K562 (cell line): ENCODE data around the gene PLEKHO1. TPM values are rescaled to one million over a fixed set of nuclear protein-coding genes. Genes with fewer than 3 reads are reported as not detected.
A peak's percentile ranks its signal among the peaks of the same experiment; 100 is the strongest.

ENCODE experiments used
- ATAC-seq: fragments of 200-7000 bp; cut with Tn5 transposase; 3 replicates; pipeline ENCODE4 v1.9.1; 2020; ENCODE audit warnings: moderate library complexity
- BruUV-seq: library from RNA; stranded (reverse); fragments of 400-500 nt; replicated peaks from 2 replicates; lab custom pipeline; 2021; lab: Mats Ljungman, UMichigan
- CTCF ChIA-PET: fragments of 300-600 bp; formaldehyde crosslinking; extraction: SDS; loops from one replicate; lab custom pipeline; 2021; ENCODE audit warnings: low intra/inter-chr PET ratio; lab: Yijun Ruan, JAX
- POLR2A ChIA-PET: fragments of 300-600, 350-650 bp; sonication (Branson Sonifier 250); formaldehyde crosslinking; extraction: SDS; loops from one replicate; lab custom pipeline; 2021; ENCODE audit warnings: antibody characterized with exemption, inconsistent platforms; lab: Yijun Ruan, JAX
- DNase-seq, 4 experiments: peaks; one replicate each; pipeline versions ENCODE4 v3.0.0 to v3.0.0-alpha.2; 2011 to 2018; ENCODE audit warnings: low spot score in 3 of 4, mixed read lengths in 3 of 4; ENCODE audit errors: extremely low read depth in 1 of 4
- FAIRE-seq: peaks from 2 replicates; lab custom pipeline; 2011; peaks lifted over from hg19 to GRCh38; lab: Jason Lieb, UNC
- H2AFZ ChIP-seq: 2 replicates; pipeline ENCODE4 v1.6.0; 2011; ENCODE audit warnings: low read depth, low read length, control low read depth, inconsistent platforms
- H3K27ac ChIP-seq: fragments of 200-600 bp; 3 replicates; pipeline ENCODE4 v1.8.0; 2011; ENCODE audit warnings: low read depth, mild to moderate bottlenecking, control low read depth, inconsistent platforms, low read length, moderate library complexity, mixed read lengths; ENCODE audit errors: extremely low read depth
- H3K27me3 ChIP-seq, 2 experiments: fragments of 300-600 bp in 1 of 2; 2 replicates in 1 of 2; 3 replicates in 1 of 2; pipeline versions ENCODE4 v1.6.0 to v1.8.0; 2011; ENCODE audit warnings: inconsistent platforms in 2 of 2, low read length in 2 of 2, mild to moderate bottlenecking in 1 of 2, mixed read lengths in 1 of 2, moderate library complexity in 1 of 2; ENCODE audit not compliant: control insufficient read depth in 2 of 2, insufficient read depth in 2 of 2
- H3K36me3 ChIP-seq: fragments of 300-600 bp; 3 replicates; pipeline ENCODE4 v1.8.0; 2011; ENCODE audit warnings: mild to moderate bottlenecking, low read length, inconsistent platforms; ENCODE audit not compliant: control insufficient read depth, insufficient read depth
- H3K4me1 ChIP-seq, 2 experiments: fragments of 200-600 bp in 1 of 2; replicated peaks in 1 of 2; 2 replicates in 1 of 2; 3 replicates in 1 of 2; pipeline versions ENCODE4 v1.5.1 to v1.8.0; 2011; ENCODE audit warnings: inconsistent platforms in 2 of 2, low read length in 2 of 2, mild to moderate bottlenecking in 1 of 2, mixed read lengths in 1 of 2, moderate library complexity in 1 of 2; ENCODE audit not compliant: control insufficient read depth in 2 of 2, insufficient read depth in 2 of 2
- H3K4me2 ChIP-seq: 2 replicates; pipeline ENCODE4 v1.6.1; 2011; ENCODE audit warnings: low read length, control low read depth, inconsistent platforms, mixed read lengths; ENCODE audit not compliant: insufficient read depth
- H3K4me3 ChIP-seq: fragments of 200-600 bp; sonication (generic), shearing (Covaris generic); 2 replicates; pipeline ENCODE4 v1.5.1; 2016; ENCODE audit warnings: control low read depth, inconsistent platforms
- H3K79me2 ChIP-seq: fragments of 200-600 bp; 3 replicates; pipeline ENCODE4 v1.8.0; 2011; ENCODE audit warnings: low read length, inconsistent platforms; ENCODE audit not compliant: control insufficient read depth, insufficient read depth
- H3K9ac ChIP-seq, 2 experiments: 2 replicates each; pipeline versions ENCODE4 v1.6.0 to v1.6.1; 2011; ENCODE audit warnings: low read depth in 2 of 2, low read length in 2 of 2, control low read depth in 1 of 2, inconsistent platforms in 1 of 2, mild to moderate bottlenecking in 1 of 2, mixed read lengths in 1 of 2; ENCODE audit not compliant: insufficient read depth in 1 of 2
- H3K9me1 ChIP-seq: one replicate; pipeline ENCODE4 v1.6.0; 2011; ENCODE audit warnings: inconsistent platforms, mild to moderate bottlenecking, low read length, moderate library complexity; ENCODE audit not compliant: control insufficient read depth, insufficient read depth
- H3K9me3 ChIP-seq: replicated peaks from 2 replicates; pipeline ENCODE4 v1.5.1; 2011; ENCODE audit warnings: low read depth, low read length, inconsistent platforms; ENCODE audit not compliant: control insufficient read depth, insufficient read depth
- H4K20me1 ChIP-seq: replicated peaks from 2 replicates; pipeline ENCODE4 v1.6.1; 2011; ENCODE audit warnings: low read length, inconsistent platforms, mixed read lengths; ENCODE audit not compliant: control insufficient read depth, insufficient read depth
- ASH1L ChIP-seq: fragments of 450-650 bp; IDR thresholded peaks from 2 replicates; pipeline ENCODE4 v1.6.1; 2018; ENCODE audit warnings: borderline replicate concordance, mild to moderate bottlenecking, low read depth; ENCODE audit not compliant: partially characterized antibody
- CBFA2T2 ChIP-seq: fragments of 450-650 bp; conservative IDR thresholded peaks from 2 replicates; pipeline ENCODE4 v1.6.1; 2017; ENCODE audit warnings: mild to moderate bottlenecking
- ETS2 ChIP-seq: IDR thresholded peaks from 2 replicates; pipeline ENCODE4 v1.6.1; 2016; ENCODE audit warnings: borderline replicate concordance, missing genetic modification characterization, mild to moderate bottlenecking, moderate library complexity, missing compliant biosample characterization; ENCODE audit not compliant: poor library complexity, severe bottlenecking
- FIP1L1 ChIP-seq: fragments of 200-400 bp; formaldehyde crosslinking; IDR thresholded peaks from 2 replicates; pipeline ENCODE4 v1.6.1; 2018; ENCODE audit warnings: mild to moderate bottlenecking, low read depth, low read length; ENCODE audit not compliant: poor library complexity, severe bottlenecking
- HDGF ChIP-seq: fragments of 450-650 bp; IDR thresholded peaks from 2 replicates; pipeline ENCODE4 v1.6.1; 2016
- MBD1 ChIP-seq: fragments of 250-450 bp; sonication (Bioruptor Pico); IDR thresholded peaks from 2 replicates; pipeline ENCODE4 v1.8.0; 2022; ENCODE audit warnings: inconsistent platforms
- NEUROD1 ChIP-seq: fragments of 150-350 bp; IDR thresholded peaks from 2 replicates; pipeline ENCODE4 v1.6.1; 2014; ENCODE audit warnings: borderline replicate concordance, low read length, low read depth; ENCODE audit not compliant: partially characterized antibody
- NR2C2 ChIP-seq, 2 experiments: fragments of 200-800 bp in 1 of 2; sonication (Bioruptor generic) in 1 of 2; sonication (generic) in 1 of 2; formaldehyde crosslinking in 1 of 2; IDR thresholded peaks; 2 replicates each; pipeline versions ENCODE4 v1.6.1 to v1.8.0; 2016 to 2022; ENCODE audit warnings: mild to moderate bottlenecking in 1 of 2, missing compliant biosample characterization in 1 of 2, missing genetic modification characterization in 1 of 2, missing genetic modification reagents in 1 of 2
- POLR2H ChIP-seq: IDR thresholded peaks from 2 replicates; pipeline ENCODE4 v1.6.1; 2016; ENCODE audit warnings: missing genetic modification characterization, low read depth, mild to moderate bottlenecking, control low read depth, missing compliant biosample characterization, moderate library complexity
- RBM17 ChIP-seq: fragments of 200-400 bp; formaldehyde crosslinking; IDR thresholded peaks from 2 replicates; pipeline ENCODE4 v1.6.1; 2017; ENCODE audit warnings: low read depth, mild to moderate bottlenecking, low read length, borderline replicate concordance
- SREBF1 ChIP-seq: fragments of 150-350 bp; IDR thresholded peaks from 2 replicates; pipeline ENCODE4 v1.6.1; 2014; ENCODE audit warnings: antibody characterized with exemption, low read depth, low read length, borderline replicate concordance
- STAT5B ChIP-seq: fragments of 250-450 bp; sonication (Bioruptor Pico); IDR thresholded peaks from 2 replicates; pipeline ENCODE4 v1.8.0; 2021; ENCODE audit warnings: mild to moderate bottlenecking, inconsistent platforms
- ZBTB43 ChIP-seq: sonication (generic); formaldehyde crosslinking; IDR thresholded peaks from 2 replicates; pipeline ENCODE4 v1.8.0; 2023; ENCODE audit warnings: mild to moderate bottlenecking, missing genetic modification reagents
- ZFP30 ChIP-seq: fragments of 250-450 bp; sonication (Bioruptor Pico); IDR thresholded peaks from 2 replicates; pipeline ENCODE4 v1.8.0; 2022; ENCODE audit warnings: moderate library complexity, mild to moderate bottlenecking, inconsistent platforms, borderline replicate concordance
- ZFP36 ChIP-seq: fragments of 150-350 bp; IDR thresholded peaks from 2 replicates; pipeline ENCODE4 v1.6.1; 2018; ENCODE audit warnings: low read length, low read depth; ENCODE audit not compliant: partially characterized antibody
- ZFX ChIP-seq: sonication (generic); formaldehyde crosslinking; IDR thresholded peaks from 2 replicates; pipeline ENCODE4 v1.8.0; 2022; ENCODE audit warnings: mild to moderate bottlenecking, missing genetic modification reagents, moderate library complexity
- ZNF239 ChIP-seq: fragments of 250-450 bp; sonication (Bioruptor Pico); IDR thresholded peaks from 2 replicates; pipeline ENCODE4 v1.4.0; 2020; ENCODE audit warnings: mild to moderate bottlenecking
- ZNF707 ChIP-seq: fragments of 250-450 bp; sonication (Bioruptor Pico); conservative IDR thresholded peaks from 2 replicates; pipeline ENCODE4 v1.8.0; 2022; ENCODE audit warnings: inconsistent platforms, mild to moderate bottlenecking, moderate library complexity
- WGBS: fragments of 100-300 bp; shearing (Covaris generic); methylation state at CpG from one replicate; pipeline ENCODE4 v1.1.6; 2016; ENCODE audit warnings: low coverage, mixed read lengths; ENCODE audit not compliant: insufficient coverage; ENCODE audit errors: missing lambda C conversion rate; 5-methylcytosine and 5-hydroxymethylcytosine counted together
- in situ Hi-C: fragments of 300-500 bp; cut with MboI; formaldehyde crosslinking; loops from 4 replicates; pipeline ENCODE4 v1.15.0; 2018; ENCODE audit warnings: inconsistent platforms, mixed read lengths
- intact Hi-C: fragments of 100-400 bp; cut with micrococcal nuclease; formaldehyde crosslinking; loops from 2 replicates; pipeline ENCODE4 v1.14.2; 2022
- polyA plus RNA-seq, 8 experiments: library from polyadenylated mRNA; depleted of rRNA in 4 of 8; stranded (reverse) in 5 of 8; unstranded in 3 of 8; fragments of >200 nt; fragmentation: Nextera tagmentation in 2 of 8; fragmentation: Illumina TruSeq in 1 of 8; extraction: Ambion mirVana in 2 of 8; extraction: Trizol in 1 of 8; gene quantifications; 2 replicates each; pipeline versions ENCODE4 v1.2.1 to v1.2.3, GENCODE V29; 2011 to 2014; ENCODE audit warnings: inconsistent platforms in 1 of 8, missing spikeins in 1 of 8
- total RNA-seq, 7 experiments: library from RNA; depleted of rRNA in 6 of 7; stranded (reverse); fragments of >200 nt in 6 of 7; fragmentation: Illumina TruSeq in 2 of 7; extraction: Trizol in 2 of 7; gene quantifications; 2 replicates each; pipeline versions ENCODE4 v1.2.1 to v1.2.3, GENCODE V29; 2011 to 2021; ENCODE audit warnings: low replicate concordance in 1 of 7

Gene PLEKHO1
- total and polyA plus RNA-seq, 9 of the 15 experiments (the other 6 are each of a cell fraction or from before 2014, with no cell fraction given): 0.39 to 16.2 (median 9.6) TPM

GRCh38 chr1:150161747-150162581, 12.2 kb downstream of the PLEKHO1 start:
- H3K9ac ChIP-seq: peak overlapping the region; percentile 51 to 82; a peak in 3 of 4 replicates
- peak overlapping the region; percentile 95 for H3K27ac ChIP-seq
- peak overlapping the region; percentile 7; the same call in 1 of the 2 replicates for H3K4me3 ChIP-seq
- no peaks in the 10 kb centered on the region for H3K27me3 ChIP-seq
- no TSS peak for BruUV-seq
- H3K4me1 ChIP-seq: peaks cover 27 to 53% of the 10 kb centered on the region in 2 experiments
- peak overlapping the region; percentile 91 for H2AFZ ChIP-seq
- peaks cover 3% of the 10 kb centered on the region for H3K9me1 ChIP-seq
- in situ Hi-C loops (no loop called here), intact Hi-C loops (loop anchor here (10.0 kb wide), 1 partner anchor 267 kb away; the partner anchor contains the start of gene BOLA1)
- H3K36me3 ChIP-seq: peaks cover 6% of the 10 kb centered on the region; the same call in 2 of the 3 replicates
- peak overlapping the region; percentile 86 for H3K4me2 ChIP-seq
- ATAC-seq (peak; percentile 4), DNase-seq (peak in 1 of 4 experiments; percentile 50), FAIRE-seq (peak; percentile 71)
- POLR2A ChIA-PET: interaction anchor here (0.6 to 6.1 kb wide), 13 partner anchors 10 to 275 kb away, joined by 3 to 57 read pairs (median 4); partner anchors contain the start of gene PLEKHO1
- CTCF ChIA-PET: no interaction called here
- no peaks in the 10 kb centered on the region for H3K79me2 ChIP-seq
- no peaks in the 10 kb centered on the region for H4K20me1 ChIP-seq
- WGBS: 51% methylated on average over 9 of the region's 9 CpGs
- no peaks in the 10 kb centered on the region for H3K9me3 ChIP-seq
- TF ChIP-seq ZFX (0 out of 2 replicates have a peak, but pooled peaks have one; percentile 25), FIP1L1 (no peak), SREBF1 (no peak), MBD1 (CRISPR knock-in tag) (0 out of 2 replicates have a peak, but pooled peaks have one; percentile 26), ZFP36 (no peak), STAT5B (no peak), HDGF (0 out of 2 replicates have a peak, but pooled peaks have one; percentile 21), CBFA2T2 (no peak), ZBTB43 (CRISPR knock-in tag) (no peak), RBM17 (no peak), ZNF707 (CRISPR knock-in tag) (no peak), ZFP30 (CRISPR knock-in tag) (no peak), NR2C2 (CRISPR knock-in tag; IDR thresholded peaks at IDR 0.05) (no peak), NR2C2 (tag; IDR thresholded peaks at IDR 0.05) (peak; percentile 14; the same call in 1 of the 2 replicates), ASH1L (no peak), POLR2H (tag) (no peak), NEUROD1 (no peak), ETS2 (tag) (no peak), ZNF239 (CRISPR knock-in tag) (no peak)
